HG02678 (cell line): ENCODE measurements around the gene HNF1B.
"Not testable (repeated sequence)": the region's sequence is repeated elsewhere in the genome, so short reads cannot be mapped to it uniquely, and the experiment has no call there.

ENCODE experiments used
- ATAC-seq: cut with Tn5 transposase; IDR thresholded peaks from one replicate; pipeline ENCODE4 v1.9.1; 2021; ENCODE audit warnings: mild to moderate bottlenecking, moderate library complexity; ENCODE audit not compliant: unreplicated experiment

Gene HNF1B

DNA sequence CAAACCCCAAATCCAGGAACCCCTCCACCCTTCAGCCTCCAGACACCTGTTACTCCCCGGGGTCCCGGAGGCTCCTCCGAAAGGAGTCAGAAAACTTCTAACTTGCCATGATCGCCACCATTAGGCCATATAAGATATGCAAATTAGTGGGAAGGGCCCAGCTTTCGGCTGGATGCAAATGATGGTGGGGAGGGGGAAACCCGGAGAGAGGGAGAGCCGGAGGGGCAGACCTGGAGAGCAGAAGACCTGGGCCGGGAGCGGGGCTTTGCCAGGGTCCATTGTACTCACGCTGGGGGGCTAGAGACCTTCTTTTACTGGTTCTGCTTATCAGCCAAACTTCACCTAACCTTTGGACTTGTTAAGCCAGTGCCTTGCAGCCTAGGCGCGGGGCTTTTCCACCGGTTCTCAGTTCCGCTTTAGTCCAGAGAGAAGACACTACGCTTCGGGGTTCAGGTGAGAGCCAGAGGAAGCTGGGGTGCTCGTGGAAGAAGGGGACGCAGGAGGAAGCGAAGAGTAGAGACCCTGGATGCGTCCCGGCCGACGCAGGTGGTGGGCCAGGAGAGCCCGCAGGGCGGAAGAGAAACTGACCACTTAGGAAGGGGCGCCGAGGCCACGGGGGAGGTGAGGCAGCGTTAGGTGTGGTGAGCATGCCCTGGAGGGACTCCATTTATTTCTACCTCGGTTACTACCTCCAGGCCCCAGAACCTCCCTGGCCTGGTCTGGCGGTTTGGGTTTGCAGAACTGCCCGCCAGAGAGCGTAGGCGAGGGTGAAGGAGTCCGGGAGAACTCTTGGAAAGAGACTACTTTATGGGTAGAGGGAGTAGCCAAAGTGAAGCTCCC, at the start of gene HNF1B:
TSS of gene HNF1B (minus strand) at position 99 of the 840 bp plus-strand sequence. CDS start 175 bp downstream, outside the sequence.
- peak; percentile 37 for ATAC-seq

GRCh38 chr17:37792787-37793186, 47.9 kb upstream of the HNF1B start:
- no peak for ATAC-seq

- ATAC-seq, result peak; percentile 44
Measured at GRCh38 chr17:37791447-37792399, 46.9 kb upstream of the HNF1B start.

DNA sequence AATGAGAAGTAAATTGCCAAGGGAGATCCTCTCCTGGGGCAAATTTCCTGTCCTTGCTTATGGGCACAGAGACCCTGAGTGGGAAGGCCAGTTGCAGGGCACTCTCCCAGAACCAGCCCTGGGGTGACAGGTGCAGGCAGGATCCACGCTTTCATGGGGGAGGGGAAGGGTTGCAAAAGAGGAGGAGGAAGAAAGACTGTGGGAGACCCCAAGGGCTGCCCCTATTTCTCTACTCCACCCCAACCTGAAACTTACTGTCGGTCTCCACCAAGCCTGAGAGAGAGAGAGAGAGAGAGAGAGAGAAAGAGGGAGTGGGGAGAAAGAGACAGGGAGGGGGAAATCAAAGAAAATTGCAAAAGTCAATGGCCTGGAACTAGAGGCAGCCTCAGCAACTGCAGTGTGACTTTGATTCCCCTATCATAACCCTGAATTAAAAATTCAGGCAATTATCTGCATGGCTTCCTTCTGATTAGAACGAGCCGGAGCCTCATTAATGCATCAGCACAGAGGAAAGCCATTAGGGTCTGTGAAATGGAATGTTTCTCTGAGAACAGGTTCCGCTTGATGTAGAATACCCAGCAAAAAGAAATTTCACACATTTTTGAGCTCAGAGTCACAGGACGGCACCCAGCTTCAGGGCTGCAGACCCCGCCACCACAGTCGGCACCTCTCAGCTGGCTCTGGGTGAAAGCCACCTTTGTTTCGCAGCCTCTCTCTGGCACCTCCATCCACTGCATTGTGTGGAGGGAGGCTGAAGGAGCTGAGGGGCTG, 45.1 kb upstream of the HNF1B start:
- ATAC-seq, result no peak

DNA sequence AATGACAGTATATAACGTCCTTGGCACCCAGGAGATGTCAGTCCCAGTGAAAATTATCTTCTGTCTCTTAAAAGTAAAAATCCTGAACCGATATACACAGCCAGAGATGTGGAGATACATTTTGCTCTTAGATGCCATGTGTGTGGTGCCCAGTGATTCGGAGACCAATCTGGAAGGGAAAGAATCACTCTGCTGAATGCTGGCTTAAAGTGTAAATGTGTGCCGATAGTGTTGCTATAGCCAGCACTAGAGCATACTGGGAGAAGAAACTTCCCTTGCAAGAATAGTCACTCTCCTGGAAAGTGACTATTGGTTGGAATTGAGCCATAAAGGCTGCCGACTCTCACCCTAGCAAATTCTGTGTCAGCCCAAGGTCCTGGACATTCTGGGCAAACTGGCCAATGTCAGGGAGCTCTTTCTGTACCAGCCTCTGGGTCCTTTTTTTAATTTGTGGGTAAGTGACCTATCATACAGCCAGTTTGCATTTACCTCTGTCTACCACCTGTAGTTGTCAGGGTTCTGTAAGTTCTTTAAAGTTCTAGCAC, 44.2 kb upstream of the HNF1B start:
- no peak for ATAC-seq

GRCh38 chr17:37788526-37788925, 43.7 kb upstream of the HNF1B start:
- no peak for ATAC-seq

DNA sequence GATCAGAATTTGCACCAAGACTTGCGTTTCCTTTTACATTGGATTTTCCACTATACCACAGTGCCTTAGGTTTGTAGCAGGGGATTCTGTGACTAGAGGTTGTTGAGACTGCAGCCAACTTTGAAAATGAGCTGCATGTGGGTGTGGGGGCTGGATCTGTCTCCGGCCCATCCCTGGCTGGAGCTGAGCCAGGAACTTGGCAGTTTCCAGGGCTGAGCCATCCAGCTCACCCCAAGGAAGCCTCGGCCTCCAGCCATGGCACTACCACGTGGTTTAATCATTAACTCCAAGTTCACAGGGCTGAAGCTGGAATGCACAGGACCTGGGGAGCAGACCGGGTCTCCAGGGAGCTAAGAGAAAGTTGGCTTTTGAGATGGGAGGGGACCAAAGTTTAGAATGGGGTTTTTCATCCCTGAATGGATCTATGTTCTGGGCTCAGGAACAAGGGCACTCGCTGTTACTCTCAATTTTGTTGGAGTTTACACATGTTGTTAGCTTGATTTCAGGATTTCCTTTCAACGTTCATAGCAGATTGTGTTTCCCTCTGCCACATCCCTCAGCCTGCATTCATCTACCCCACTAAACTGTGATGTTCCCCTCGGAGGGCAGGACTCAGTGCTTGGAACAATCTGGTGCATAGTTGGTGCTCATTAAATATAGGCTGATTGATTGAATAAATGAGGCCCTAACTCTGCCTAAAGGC, 42.3 kb upstream of the HNF1B start:
- no peak for ATAC-seq

- ATAC-seq, result no peak
Measured at GRCh38 chr17:37786481-37786880, 41.6 kb upstream of the HNF1B start.

DNA sequence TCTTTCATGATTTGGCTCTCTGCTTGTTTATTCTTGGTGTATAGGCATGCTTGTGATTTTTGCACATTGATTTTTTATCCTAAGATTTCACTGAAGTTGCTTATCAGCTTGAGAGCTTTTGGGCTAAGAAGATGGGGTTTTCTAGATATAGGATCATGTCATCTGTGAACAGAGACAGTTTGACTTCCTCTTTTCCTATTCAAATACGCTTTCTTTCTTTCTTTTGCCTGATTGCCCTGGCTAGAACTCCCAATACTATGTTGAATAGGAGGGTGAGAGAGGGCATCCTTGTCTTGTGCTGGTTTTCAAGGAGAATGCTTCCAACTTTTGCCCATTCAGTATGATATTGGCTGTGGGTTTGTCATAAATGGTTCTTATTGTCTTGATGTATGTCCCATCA, 37.6 kb upstream of the HNF1B start:
- ATAC-seq, result not testable (repeated sequence)

- ATAC-seq, result no peak
Measured at GRCh38 chr17:37781451-37781850, 36.6 kb upstream of the HNF1B start.

- ATAC-seq, result no peak
Measured at GRCh38 chr17:37779554-37779953, 34.7 kb upstream of the HNF1B start.

DNA sequence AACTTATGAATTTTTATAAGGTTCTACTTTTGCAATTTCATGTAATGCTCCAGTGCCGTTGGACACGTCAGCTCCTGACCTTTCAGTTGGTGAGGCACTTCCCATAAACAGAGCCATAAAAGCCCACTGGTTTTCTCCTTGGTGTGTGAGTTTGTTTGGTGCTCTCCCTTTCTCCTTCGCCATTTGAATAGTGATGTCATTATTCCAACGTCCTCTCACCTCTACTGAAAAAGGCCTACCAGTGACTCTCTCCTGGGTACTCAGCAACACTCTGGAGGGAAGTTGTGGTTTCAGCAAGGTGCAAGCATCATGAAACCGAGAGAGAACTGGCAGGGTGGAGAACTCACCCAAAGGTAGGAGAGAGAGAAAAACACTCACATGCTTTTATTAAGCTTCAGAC, 29.6 kb upstream of the HNF1B start:
- ATAC-seq, result peak; percentile 88

GRCh38 chr17:37772982-37773381, 28.1 kb upstream of the HNF1B start:
- ATAC-seq, result no peak

GRCh38 chr17:37770631-37771518, 26.0 kb upstream of the HNF1B start:
- ATAC-seq, result no peak

GRCh38 chr17:37769050-37769449, 24.2 kb upstream of the HNF1B start:
- ATAC-seq, result no peak

DNA sequence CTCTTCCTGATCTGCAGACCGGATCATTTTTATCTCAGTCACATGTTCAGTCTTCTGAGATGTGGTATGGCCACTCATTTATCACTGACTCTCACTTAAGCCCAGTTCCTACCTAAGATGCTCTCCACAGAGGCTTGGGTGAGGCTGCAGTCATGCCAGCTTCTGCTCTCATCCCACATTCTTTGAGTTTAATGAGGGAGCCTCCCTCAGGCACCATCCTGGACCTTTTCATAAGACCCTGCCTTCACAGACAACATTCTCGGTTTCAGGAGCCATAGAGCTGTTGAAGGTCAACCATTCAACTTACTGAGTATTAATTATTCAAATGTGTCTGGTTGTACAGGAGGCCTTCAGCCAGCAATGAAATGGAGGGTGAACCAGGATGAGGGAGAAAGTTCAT, 23.6 kb upstream of the HNF1B start:
- ATAC-seq, result no peak

- no peak for ATAC-seq
Measured at GRCh38 chr17:37766971-37767370, 22.1 kb upstream of the HNF1B start.

DNA sequence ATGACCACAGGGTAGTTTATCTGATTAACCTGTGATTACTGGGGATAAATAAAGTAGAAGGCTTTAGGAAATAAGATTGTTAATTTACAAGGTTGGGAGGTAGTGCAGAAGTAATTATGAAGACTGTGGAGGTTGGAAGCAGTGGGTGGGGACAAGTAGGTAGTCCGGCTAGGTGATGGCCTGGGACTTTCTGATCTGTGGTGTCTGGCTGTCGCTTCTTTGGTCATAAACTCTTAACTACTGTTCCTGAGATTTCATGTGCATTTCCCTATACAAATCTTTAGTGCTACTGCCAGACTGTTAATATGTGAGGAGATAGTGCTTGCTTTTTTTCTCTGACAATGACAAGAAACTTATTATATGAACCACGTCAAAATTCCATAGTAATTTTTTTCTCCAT, 19.5 kb upstream of the HNF1B start:
- ATAC-seq, result no peak

GRCh38 chr17:37762666-37763065, 17.8 kb upstream of the HNF1B start:
- ATAC-seq, result no peak
